Natural killer cell (primary cell): ENCODE measurements around the gene CASP8AP2. TPM values are rescaled to one million over a fixed set of nuclear protein-coding genes. Genes with fewer than 3 reads are reported as not detected.
"Not testable (repeated sequence)": the region's sequence is repeated elsewhere in the genome, so short reads cannot be mapped to it uniquely, and the experiment has no call there.

ENCODE experiments used
- ATAC-seq, 3 donors: fragments of 150-1000 bp in 2 of 3; fragments of 200-7000 bp in 1 of 3; cut with Tn5 transposase; 1 replicate in 1 of 3; 2 replicates in 2 of 3; pipeline ENCODE4 v1.10.0; 2021; ENCODE audit warnings: mild to moderate bottlenecking in 2 of 3, moderate library complexity in 2 of 3
- DNase-seq, 2 donors: peaks; one replicate each; pipeline versions ENCODE4 v3.0.0 to v3.0.0-alpha.2; 2013 to 2021; ENCODE audit warnings: mixed read lengths in 1 of 2
- H3K27ac ChIP-seq: one replicate; pipeline ENCODE4 v1.5.1; 2013; ENCODE audit warnings: mild to moderate bottlenecking, low read length
- H3K27me3 ChIP-seq: one replicate; pipeline ENCODE4 v1.6.1; 2013; ENCODE audit warnings: low read length; ENCODE audit not compliant: control insufficient read depth, insufficient read depth
- H3K36me3 ChIP-seq: one replicate; pipeline ENCODE4 v1.6.1; 2013; ENCODE audit warnings: low read length; ENCODE audit not compliant: control insufficient read depth, insufficient read depth
- H3K4me1 ChIP-seq: one replicate; pipeline ENCODE4 v1.6.1; 2013; ENCODE audit warnings: low read length; ENCODE audit not compliant: control insufficient read depth, insufficient read depth
- H3K4me3 ChIP-seq: one replicate; pipeline ENCODE4 v1.5.1; 2013; ENCODE audit warnings: low read length
- H3K9me3 ChIP-seq: one replicate; pipeline ENCODE4 v1.6.1; 2013; ENCODE audit warnings: low read length; ENCODE audit not compliant: control insufficient read depth, insufficient read depth
- H3K27ac Mint-ChIP-seq, 2 donors: one replicate each; pipeline ENCODE4 v1.8.0; 2022; ENCODE audit warnings: mild to moderate bottlenecking in 2 of 2, mixed read lengths in 2 of 2, moderate library complexity in 1 of 2
- H3K27me3 Mint-ChIP-seq, 2 donors: one replicate each; pipeline ENCODE4 v1.8.0; 2022; ENCODE audit warnings: low read depth in 2 of 2, mixed read lengths in 2 of 2
- H3K36me3 Mint-ChIP-seq: one replicate; pipeline ENCODE4 v1.8.0; 2022; ENCODE audit warnings: mixed read lengths
- H3K4me1 Mint-ChIP-seq, 2 donors: one replicate each; pipeline ENCODE4 v1.8.0; 2022; ENCODE audit warnings: mixed read lengths in 2 of 2
- H3K4me3 Mint-ChIP-seq: one replicate; pipeline ENCODE4 v1.8.0; 2022; ENCODE audit warnings: mild to moderate bottlenecking, moderate library complexity, mixed read lengths
- H3K9me3 Mint-ChIP-seq, 2 donors: one replicate each; pipeline ENCODE4 v1.8.0; 2022; ENCODE audit warnings: mixed read lengths in 2 of 2
- CTCF ChIP-seq: fragments of 200-600 bp; IDR thresholded peaks from one replicate; pipeline ENCODE4 v1.8.0; 2022; ENCODE audit warnings: antibody characterized with exemption
- WGBS: methylation state at CpG from one replicate; pipeline ENCODE4 v1.1.7; 2013; ENCODE audit warnings: missing lambda C conversion rate; ENCODE audit not compliant: insufficient coverage; 5-methylcytosine and 5-hydroxymethylcytosine counted together
- intact Hi-C: fragments of 100-400 bp; cut with micrococcal nuclease; formaldehyde crosslinking; loops from one replicate; pipeline ENCODE4 v1.14.2; 2022
- total RNA-seq, 4 donors: library from RNA; stranded (reverse); fragments of 120-200 nt in 1 of 4; gene quantifications; one replicate each; pipeline versions ENCODE4 v1.2.3 to v1.2.4, GENCODE V29; 2013 to 2022

CASP8AP2 gene
- total RNA-seq, 3 donors from 2014 or later (not counting 1 experiment from before 2014, with no cell fraction given) = 24.3 to 31.8 (median 25.4) TPM

DNA sequence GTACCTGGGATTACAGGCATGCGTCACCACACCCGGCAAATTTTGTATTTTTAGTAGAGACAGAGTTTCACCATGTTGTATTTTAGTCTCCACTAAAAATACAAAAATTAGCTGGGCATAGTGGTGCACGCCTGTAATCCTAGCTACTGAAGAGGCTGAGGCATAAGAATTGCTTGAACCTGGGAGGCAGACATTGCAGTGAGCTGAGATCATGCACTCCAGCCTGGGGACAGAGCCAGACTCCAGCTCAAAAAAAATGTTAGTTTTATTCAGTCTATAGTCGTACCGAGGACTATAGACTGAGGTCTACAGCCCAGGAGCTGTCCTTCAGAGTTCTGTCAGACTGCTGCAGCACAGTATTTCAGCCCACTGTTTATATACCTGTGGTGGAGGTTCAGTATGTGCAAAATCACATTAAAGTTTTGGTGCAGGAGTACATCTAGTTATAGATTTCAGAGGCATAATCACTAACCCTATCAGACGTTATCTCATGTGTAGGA is 3.6 kb upstream of the CASP8AP2 start:
- Histone ChIP-seq H3K36me3 (no peaks in the 10 kb centered on the region), H3K27me3 (no peaks in the 10 kb centered on the region), H3K27ac (no peak overlapping the region), H3K9me3 (no peaks in the 10 kb centered on the region), H3K4me3 (no peak overlapping the region), H3K4me1 (peaks cover 14% of the 10 kb centered on the region)
- Mint-ChIP-seq H3K27ac (no peak overlapping the region), H3K9me3 (no peaks in the 10 kb centered on the region), H3K4me3 (peak overlapping the region; percentile 56), H3K27me3 (no peaks in the 10 kb centered on the region), H3K4me1 (peaks cover 10 to 23% of the 10 kb centered on the region in 2 donors), H3K36me3 (no peaks in the 10 kb centered on the region)
- intact Hi-C loops = loop anchor here (10.0 kb wide), 1 partner anchor 459 kb away; no protein-coding TSS in a partner anchor
- DNase-seq (no peak), ATAC-seq (no peak)
- TF ChIP-seq CTCF = no peak
- WGBS = 96% methylated on average over 4 of the region's 6 CpGs

GRCh38 chr6:89828475-89828987 is 1.1 kb upstream of the CASP8AP2 start:
- Histone ChIP-seq H3K4me1 (peaks cover 14% of the 10 kb centered on the region), H3K27ac (peak overlapping the region; percentile 71), H3K4me3 (peak overlapping the region; percentile 96)
- Mint-ChIP-seq H3K4me1 (peaks cover 17 to 29% of the 10 kb centered on the region in 2 donors), H3K27ac (peak overlapping the region; percentile 89 to 95), H3K4me3 (peak overlapping the region; percentile 98)
- H3K27me3 Mint-ChIP-seq, H3K9me3 ChIP-seq, DNase-seq, H3K36me3 Mint-ChIP-seq, H3K36me3 ChIP-seq, ATAC-seq, H3K9me3 Mint-ChIP-seq, H3K27me3 ChIP-seq: not testable (repeated sequence)
- intact Hi-C loops = loop anchor here (10.0 kb wide), 1 partner anchor 456 kb away; no protein-coding TSS in a partner anchor
- 54% methylated on average over 12 of the region's 13 CpGs for WGBS

- Mint-ChIP-seq H3K4me1 (peaks cover 17 to 29% of the 10 kb centered on the region in 2 donors), H3K27me3 (no peaks in the 10 kb centered on the region), H3K4me3 (peak overlapping the region; percentile 98), H3K27ac (peak overlapping the region; percentile 89 to 95), H3K9me3 (no peaks in the 10 kb centered on the region), H3K36me3 (no peaks in the 10 kb centered on the region)
- 4% methylated on average over 18 of the region's 18 CpGs for WGBS
- DNase-seq (peak in 1 of 2 donors; percentile 26), ATAC-seq (peak; percentile 25 to 35 (median 30))
- Histone ChIP-seq H3K27ac (peak overlapping the region; percentile 71), H3K27me3 (no peaks in the 10 kb centered on the region), H3K4me3 (peak overlapping the region; percentile 96), H3K4me1 (peaks cover 16% of the 10 kb centered on the region), H3K36me3 (peaks cover 2% of the 10 kb centered on the region), H3K9me3 (no peaks in the 10 kb centered on the region)
- intact Hi-C loops = loop anchor here (1.0 to 10.0 kb wide), 3 partner anchors 10 to 456 kb away; partner anchors contain the start of genes LYRM2 and MDN1
- no peak for TF ChIP-seq CTCF
Observed at GRCh38 chr6:89828988-89829471, 650 bp upstream of the CASP8AP2 start.

DNA sequence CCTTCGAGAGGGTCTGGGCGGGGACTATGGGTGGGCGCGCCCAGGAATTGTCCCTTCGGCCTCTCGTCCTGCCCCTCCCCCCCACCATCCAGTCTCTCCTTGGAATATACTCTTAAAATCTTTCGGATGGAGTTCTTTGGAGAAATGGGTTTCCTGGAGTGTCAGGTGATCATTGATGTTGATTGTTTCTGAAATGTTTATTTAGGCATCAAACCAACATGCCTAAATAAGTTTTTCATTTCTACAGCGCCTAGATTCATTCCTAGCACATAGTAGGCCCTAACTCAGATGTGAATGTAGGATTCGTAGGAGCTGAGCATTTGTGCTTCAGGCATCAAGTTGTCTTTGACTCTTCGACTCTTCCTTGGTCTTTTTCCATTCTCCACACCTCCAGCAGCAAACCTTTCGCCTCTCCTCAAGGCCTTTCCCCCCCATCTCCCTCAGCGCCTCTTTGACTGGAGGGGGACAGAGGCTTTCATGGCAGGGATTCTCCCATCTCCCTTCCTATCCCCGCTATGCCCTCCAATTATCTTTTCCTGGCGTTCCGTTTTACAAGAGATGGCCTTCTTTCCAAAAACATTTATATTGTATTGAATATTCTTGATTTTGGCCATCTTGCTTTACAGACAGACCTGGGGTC is 610 bp downstream of the CASP8AP2 start:
- 22% methylated on average over 9 of the region's 15 CpGs for WGBS
- intact Hi-C loops = no loop called here
- Mint-ChIP-seq H3K27ac (peak overlapping the region; percentile 89 to 95), H3K9me3 (no peaks in the 10 kb centered on the region), H3K36me3 (no peaks in the 10 kb centered on the region), H3K4me3 (peak overlapping the region; percentile 98), H3K27me3 (no peaks in the 10 kb centered on the region), H3K4me1 (peaks cover 24 to 35% of the 10 kb centered on the region in 2 donors)
- ATAC-seq (no peak), DNase-seq (peak in 1 of 2 donors; percentile 18)
- peaks cover 28% of the 10 kb centered on the region for H3K4me1 ChIP-seq
- no peaks in the 10 kb centered on the region for H3K27me3 ChIP-seq
- peaks cover 2% of the 10 kb centered on the region for H3K36me3 ChIP-seq
- H3K9me3 ChIP-seq = no peaks in the 10 kb centered on the region
- no peak for TF ChIP-seq CTCF
- peak overlapping the region; percentile 96 for H3K4me3 ChIP-seq
- peak overlapping the region; percentile 55 for H3K27ac ChIP-seq
